ENCODE results near the gene BTBD9.

The BTBD9 gene

GRCh38 chr6:38185244-38185643, 454.5 kb downstream of the BTBD9 start:
- TF ChIP-seq POLR2AphosphoS5 (IDR thresholded peaks at IDR 0.05; ENCODE audit: low read depth, low read length) (no peak), POLR2A (IDR thresholded peaks at IDR 0.05; ENCODE audit: low read depth, low read length) (no peak), TAF1 (IDR thresholded peaks at IDR 0.05; ENCODE audit: borderline replicate concordance, low read depth, low read length) (no peak)
- DNase-seq (ENCODE audit: insufficient read length) (no peak), FAIRE-seq (no peak)

GRCh38 chr6:38184585-38185080, 455.1 kb downstream of the BTBD9 start:
- DNase-seq (ENCODE audit: insufficient read length) (no peak), FAIRE-seq (no peak)
- TF ChIP-seq POLR2A (IDR thresholded peaks at IDR 0.05; ENCODE audit: low read depth, low read length) (no peak), POLR2AphosphoS5 (IDR thresholded peaks at IDR 0.05; ENCODE audit: low read depth, low read length) (no peak), TAF1 (IDR thresholded peaks at IDR 0.05; ENCODE audit: borderline replicate concordance, low read depth, low read length) (no peak)

GRCh38 chr6:38183856-38184584, 455.7 kb downstream of the BTBD9 start:
- DNase-seq (ENCODE audit: insufficient read length) (no peak), FAIRE-seq (no peak)
- no peak for TF ChIP-seq TAF1 (IDR thresholded peaks at IDR 0.05; ENCODE audit: borderline replicate concordance, low read depth, low read length)

DNA sequence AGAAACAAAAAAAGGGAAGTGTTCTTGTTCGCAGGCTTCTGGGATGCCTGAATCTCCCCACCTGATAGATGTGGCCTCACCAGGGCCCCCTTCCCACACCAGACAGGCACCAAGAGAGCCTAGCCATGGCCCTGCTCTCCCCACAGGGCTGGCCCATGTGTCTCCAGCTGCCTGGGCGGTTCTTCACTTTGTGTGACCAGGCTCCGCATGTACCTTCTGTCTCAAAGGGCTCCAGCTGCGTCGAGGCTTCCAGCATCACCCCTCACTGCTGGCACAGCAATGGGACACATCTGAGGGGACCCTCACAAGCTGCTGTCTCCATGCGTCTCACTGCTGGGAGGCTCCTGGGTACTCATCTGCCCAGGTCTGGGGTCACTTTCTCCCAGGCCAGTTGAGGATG, 457.3 kb downstream of the BTBD9 start:
- DNase-seq (ENCODE audit: insufficient read length), result no peak
- TF ChIP-seq POLR2AphosphoS5 (IDR thresholded peaks at IDR 0.05; ENCODE audit: low read depth, low read length) (no peak), POLR2A (IDR thresholded peaks at IDR 0.05; ENCODE audit: low read depth, low read length) (no peak), TAF1 (IDR thresholded peaks at IDR 0.05; ENCODE audit: borderline replicate concordance, low read depth, low read length) (no peak)
- FAIRE-seq, result no peak

DNA sequence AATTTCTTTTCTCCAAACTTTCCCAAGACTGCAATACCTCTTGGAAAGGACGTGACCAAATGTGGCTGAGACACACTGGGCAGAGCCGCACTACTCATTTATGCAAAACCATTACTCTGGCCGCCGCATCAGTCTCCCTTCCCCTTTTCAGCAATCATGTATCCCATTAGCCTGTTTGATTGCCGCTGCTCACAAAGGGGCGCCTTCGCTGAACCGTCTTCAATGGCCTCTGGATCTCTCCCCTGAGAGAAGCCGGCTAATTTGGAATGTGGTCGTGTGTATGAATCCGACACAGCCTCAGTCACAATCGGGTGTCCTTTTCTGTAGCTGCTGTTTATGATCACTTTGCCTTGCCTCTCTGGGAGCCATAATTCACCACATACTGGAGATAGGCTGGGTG, 459.1 kb downstream of the BTBD9 start:
- FAIRE-seq, result no peak
- no peak for DNase-seq (ENCODE audit: insufficient read length)

GRCh38 chr6:38179794-38180430, 459.8 kb downstream of the BTBD9 start:
- FAIRE-seq, result no peak
- no peak for DNase-seq (ENCODE audit: insufficient read length)
- TF ChIP-seq POLR2AphosphoS5 (IDR thresholded peaks at IDR 0.05; ENCODE audit: low read depth, low read length), result no peak
- TF ChIP-seq POLR2A (IDR thresholded peaks at IDR 0.05; ENCODE audit: low read depth, low read length), result no peak
- TF ChIP-seq TAF1 (IDR thresholded peaks at IDR 0.05; ENCODE audit: borderline replicate concordance, low read depth, low read length), result no peak

More for the DNA sequence above, 459.1 kb downstream of the BTBD9 start:
- no peak for TF ChIP-seq POLR2AphosphoS5 (IDR thresholded peaks at IDR 0.05; ENCODE audit: low read depth, low read length)
- no peak for TF ChIP-seq POLR2A (IDR thresholded peaks at IDR 0.05; ENCODE audit: low read depth, low read length)
- TF ChIP-seq TAF1 (IDR thresholded peaks at IDR 0.05; ENCODE audit: borderline replicate concordance, low read depth, low read length), result no peak

GRCh38 chr6:38179300-38179699, 460.4 kb downstream of the BTBD9 start:
- FAIRE-seq (no peak), DNase-seq (ENCODE audit: insufficient read length) (no peak)
- TF ChIP-seq TAF1 (IDR thresholded peaks at IDR 0.05; ENCODE audit: borderline replicate concordance, low read depth, low read length), result no peak
- TF ChIP-seq POLR2A (IDR thresholded peaks at IDR 0.05; ENCODE audit: low read depth, low read length), result no peak
- no peak for TF ChIP-seq POLR2AphosphoS5 (IDR thresholded peaks at IDR 0.05; ENCODE audit: low read depth, low read length)

- DNase-seq (ENCODE audit: insufficient read length) (no peak), FAIRE-seq (no peak)
- no peak for TF ChIP-seq POLR2A (IDR thresholded peaks at IDR 0.05; ENCODE audit: low read depth, low read length)
These were observed 461.2 kb downstream of the BTBD9 start for GRCh38 chr6:38178584-38178886.

DNA sequence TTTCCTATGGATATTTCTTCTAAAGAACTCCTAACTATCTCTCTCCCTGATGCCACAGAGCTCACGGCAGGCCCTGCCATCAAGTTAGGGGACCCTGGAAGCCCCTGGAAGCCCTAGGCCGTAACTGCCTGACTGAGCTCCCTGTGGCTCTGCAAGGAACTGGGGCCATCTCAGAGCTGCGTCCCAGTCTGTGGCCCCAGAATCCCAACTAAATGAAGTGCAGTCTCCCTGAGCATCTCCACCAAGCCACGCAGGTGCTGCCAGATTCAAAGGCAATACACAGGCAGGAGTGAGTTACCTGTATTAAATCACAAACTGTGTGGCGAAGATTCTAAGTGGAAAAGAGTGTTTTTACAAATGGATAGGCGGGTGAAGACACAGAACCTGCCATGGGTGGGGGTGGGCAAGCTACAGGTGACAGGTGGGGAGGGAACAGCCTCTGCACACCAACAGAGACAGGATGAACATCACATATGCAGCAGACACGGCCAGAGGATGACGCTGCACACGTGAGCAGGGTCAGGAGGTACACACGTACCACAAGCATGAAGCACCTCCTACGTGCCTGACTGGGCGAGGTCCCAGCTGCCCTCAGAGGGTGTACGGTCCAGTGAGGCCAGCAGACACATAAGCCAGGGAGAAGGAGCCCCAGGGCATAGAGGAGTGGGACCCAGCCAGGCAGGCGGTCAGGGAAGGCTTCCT, 461.7 kb downstream of the BTBD9 start:
- FAIRE-seq, result no peak
- TF ChIP-seq POLR2A (IDR thresholded peaks at IDR 0.05; ENCODE audit: low read depth, low read length) (no peak), TAF1 (IDR thresholded peaks at IDR 0.05; ENCODE audit: borderline replicate concordance, low read depth, low read length) (no peak), POLR2AphosphoS5 (IDR thresholded peaks at IDR 0.05; ENCODE audit: low read depth, low read length) (no peak)
- DNase-seq (ENCODE audit: insufficient read length), result no peak

DNA sequence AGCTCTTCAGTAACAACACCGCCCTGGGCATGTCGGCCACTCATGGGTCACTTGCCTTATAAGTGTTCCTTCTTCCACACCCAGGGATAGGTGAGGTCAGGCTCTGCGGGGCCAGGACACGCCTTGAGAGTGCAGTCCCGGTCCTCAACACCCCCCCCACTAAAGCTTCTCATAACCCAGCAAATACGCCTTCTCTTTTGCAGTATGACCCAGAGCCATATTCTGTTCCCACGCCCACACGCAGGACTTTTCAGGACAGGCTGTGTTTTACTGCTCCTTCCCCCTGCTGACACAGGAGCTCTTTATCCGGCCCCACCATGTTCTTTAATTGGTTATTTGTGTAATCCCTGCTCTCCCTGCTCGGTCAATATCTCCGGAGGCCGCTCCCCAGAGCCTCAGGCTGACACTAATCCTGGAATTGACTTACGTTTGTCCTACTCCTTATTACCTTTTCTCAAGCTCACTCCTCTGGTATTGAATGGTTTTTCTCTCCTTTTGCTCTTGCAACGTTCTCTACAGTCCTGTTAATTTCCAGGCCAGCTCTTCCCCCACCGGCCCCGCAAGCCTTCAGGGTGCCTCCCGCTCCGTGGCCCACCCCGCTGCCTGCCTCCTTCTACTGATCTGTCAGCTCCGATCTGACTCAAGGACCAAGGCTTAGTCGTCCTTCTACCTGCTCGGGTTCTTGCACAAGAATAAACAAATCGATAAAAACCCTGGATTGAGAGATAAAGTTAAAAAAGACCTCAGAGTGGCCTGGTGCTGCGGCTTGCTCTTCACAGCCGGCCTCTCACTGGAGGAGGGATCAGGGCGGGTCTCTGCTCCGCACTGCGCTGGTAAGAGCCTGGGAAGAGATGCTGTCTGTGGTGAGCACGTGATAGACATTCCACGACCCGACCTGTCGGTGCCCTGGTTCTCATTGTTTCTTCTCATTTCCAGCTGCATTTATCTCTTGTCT, 462.7 kb downstream of the BTBD9 start:
- no peak for DNase-seq (ENCODE audit: insufficient read length)
- no peak for TF ChIP-seq POLR2A (IDR thresholded peaks at IDR 0.05; ENCODE audit: low read depth, low read length)
- TF ChIP-seq POLR2AphosphoS5 (IDR thresholded peaks at IDR 0.05; ENCODE audit: low read depth, low read length), result no peak
- TF ChIP-seq TAF1 (IDR thresholded peaks at IDR 0.05; ENCODE audit: borderline replicate concordance, low read depth, low read length), result no peak
- no peak for FAIRE-seq

DNA sequence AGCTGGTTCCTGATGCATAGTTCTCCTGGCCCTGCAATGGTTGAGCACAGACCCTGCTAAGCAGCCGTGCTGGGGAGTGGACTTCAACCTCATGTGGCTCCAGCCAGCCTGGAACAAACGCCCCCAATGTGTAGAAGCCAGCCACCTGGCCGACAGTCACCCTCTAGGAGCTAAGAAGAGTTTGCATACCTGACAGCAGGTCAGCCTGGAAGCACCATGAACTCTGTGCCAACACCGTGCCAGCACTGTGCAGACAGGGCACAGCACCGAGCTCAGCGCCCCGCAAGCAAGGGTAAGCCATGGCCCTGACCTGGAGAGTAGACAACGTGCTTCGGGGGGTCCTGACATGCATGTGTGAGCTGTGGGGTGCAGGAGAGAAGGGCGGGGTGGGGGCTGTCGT, 463.9 kb downstream of the BTBD9 start:
- DNase-seq (ENCODE audit: insufficient read length) (no peak), FAIRE-seq (no peak)
- TF ChIP-seq TAF1 (IDR thresholded peaks at IDR 0.05; ENCODE audit: borderline replicate concordance, low read depth, low read length) (no peak), POLR2A (IDR thresholded peaks at IDR 0.05; ENCODE audit: low read depth, low read length) (no peak), POLR2AphosphoS5 (IDR thresholded peaks at IDR 0.05; ENCODE audit: low read depth, low read length) (no peak)
